Epidermal melanocyte (primary cell): Measurements from ENCODE around the gene FBXL7.

ENCODE experiments used
- DNase-seq: peaks from one replicate; pipeline ENCODE4 v3.0.0; 2011; ENCODE audit warnings: low spot score; ENCODE audit not compliant: insufficient read length

Gene FBXL7

GRCh38 chr5:15577132-15577531, 77.2 kb downstream of the FBXL7 start:
- DNase-seq: no peak

DNA sequence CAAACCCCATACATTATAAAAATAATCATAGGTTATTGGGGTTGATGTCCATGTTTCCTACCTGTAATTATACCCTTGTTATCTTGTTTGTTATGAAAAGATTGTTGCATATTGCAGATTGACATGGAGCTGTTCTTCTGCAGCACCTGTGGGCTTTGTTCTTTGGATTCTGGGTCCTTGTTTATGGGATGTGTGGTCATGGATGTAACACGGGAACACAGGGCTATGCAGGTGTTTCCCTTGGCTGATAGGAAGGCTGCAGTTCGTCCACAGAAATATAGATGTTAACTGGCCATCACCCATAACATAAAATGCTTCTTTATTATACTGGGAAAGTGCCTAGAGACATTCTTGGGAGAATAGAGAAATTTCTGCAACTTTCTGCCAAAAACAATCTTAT, 77.9 kb downstream of the FBXL7 start:
- DNase-seq: no peak

- no peak for DNase-seq
Observed at GRCh38 chr5:15579193-15579990, 79.4 kb downstream of the FBXL7 start.

DNA sequence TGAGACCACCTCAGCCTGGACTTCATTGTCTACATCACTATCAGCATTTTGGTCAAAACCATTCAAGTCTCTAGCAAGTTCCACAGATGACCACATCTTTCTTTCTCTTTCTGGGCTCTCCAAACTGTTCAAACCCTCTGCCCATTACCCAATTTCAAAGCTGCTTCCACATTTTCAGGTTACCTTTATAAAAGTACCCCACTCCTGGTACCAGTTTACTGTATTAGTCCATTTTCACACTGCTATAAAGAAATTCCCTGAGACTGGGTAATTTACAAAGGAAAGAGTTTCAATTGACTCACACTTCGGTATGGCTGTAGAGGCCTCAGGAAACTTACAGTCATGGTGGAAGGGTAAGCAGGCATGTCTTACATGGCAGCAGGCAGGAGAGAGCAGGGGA, 84.5 kb downstream of the FBXL7 start:
- no peak for DNase-seq

- DNase-seq: no peak
Observed at GRCh38 chr5:15585128-15585527, 85.1 kb downstream of the FBXL7 start.

- DNase-seq: no peak
Observed at GRCh38 chr5:15585841-15586591, 86.0 kb downstream of the FBXL7 start.

- no peak for DNase-seq
Observed at GRCh38 chr5:15587916-15588315, 87.9 kb downstream of the FBXL7 start.

GRCh38 chr5:15592728-15593127, 92.7 kb downstream of the FBXL7 start:
- no peak for DNase-seq

DNA sequence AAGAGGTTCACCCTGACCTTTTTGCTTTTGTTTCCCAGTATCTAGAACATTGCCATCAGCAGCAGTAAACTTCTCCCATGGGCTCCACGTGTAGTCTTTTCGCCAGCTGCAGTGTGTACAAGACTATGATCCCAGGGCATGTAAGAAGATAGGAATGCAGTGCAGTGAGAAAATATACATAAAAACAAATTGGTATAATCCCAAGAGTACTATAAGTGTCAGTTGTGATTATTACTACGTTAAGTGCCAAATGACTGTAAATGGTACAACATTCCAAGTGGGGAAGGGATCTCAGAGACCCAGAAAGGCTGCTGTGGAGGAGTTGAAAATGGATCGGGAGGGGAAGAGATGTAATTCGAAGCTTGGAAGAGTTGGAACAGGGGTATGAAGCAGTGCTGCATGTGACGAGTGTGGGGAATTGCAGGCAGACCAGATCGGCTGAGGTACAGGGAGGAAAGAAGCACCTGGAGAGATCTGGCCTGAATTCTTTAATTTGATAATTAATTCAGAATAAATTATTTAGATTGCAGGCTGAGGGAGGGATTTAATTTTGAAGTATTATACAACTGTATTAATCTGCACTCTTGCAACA, 95.1 kb downstream of the FBXL7 start:
- DNase-seq: no peak

DNA sequence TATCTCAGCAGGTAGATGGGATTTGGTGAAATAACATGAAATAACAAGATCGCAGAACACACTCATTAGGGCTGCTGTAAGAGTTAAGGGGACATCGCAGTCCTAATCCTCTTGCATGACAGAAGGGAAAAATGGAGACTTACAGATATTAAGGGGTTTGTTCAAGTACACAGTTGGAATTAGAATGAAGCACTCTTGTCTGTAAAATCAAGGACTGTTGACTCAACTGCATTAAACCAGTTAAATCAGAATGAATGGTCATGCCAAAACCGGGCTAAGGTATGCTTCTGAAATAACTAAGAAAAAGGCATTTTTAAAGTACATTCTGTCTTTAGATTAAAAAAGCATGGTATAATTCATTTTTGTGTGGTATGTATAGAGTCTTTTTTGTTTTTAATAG, 95.9 kb downstream of the FBXL7 start:
- no peak for DNase-seq

GRCh38 chr5:15596936-15597335, 97.0 kb downstream of the FBXL7 start:
- DNase-seq: no peak

DNA sequence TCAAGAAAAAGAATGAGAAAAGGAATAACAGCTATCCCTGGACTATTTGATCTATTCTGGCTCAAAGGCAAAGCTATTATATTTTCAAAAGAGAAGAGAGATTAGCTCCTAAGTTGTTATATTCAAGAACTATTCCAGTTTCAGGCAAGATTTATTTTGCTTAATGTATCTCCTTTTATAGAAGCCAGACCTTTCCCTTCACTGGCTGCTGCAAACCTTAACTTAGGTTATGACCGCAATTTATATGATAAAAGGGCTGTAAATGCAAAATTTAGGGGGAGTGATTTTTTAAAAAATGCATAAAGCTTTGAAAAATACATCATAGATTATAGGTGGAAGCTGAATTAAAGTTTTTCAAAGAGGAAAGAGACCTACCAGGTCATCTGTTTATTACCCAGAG, 97.8 kb downstream of the FBXL7 start:
- no peak for DNase-seq

DNA sequence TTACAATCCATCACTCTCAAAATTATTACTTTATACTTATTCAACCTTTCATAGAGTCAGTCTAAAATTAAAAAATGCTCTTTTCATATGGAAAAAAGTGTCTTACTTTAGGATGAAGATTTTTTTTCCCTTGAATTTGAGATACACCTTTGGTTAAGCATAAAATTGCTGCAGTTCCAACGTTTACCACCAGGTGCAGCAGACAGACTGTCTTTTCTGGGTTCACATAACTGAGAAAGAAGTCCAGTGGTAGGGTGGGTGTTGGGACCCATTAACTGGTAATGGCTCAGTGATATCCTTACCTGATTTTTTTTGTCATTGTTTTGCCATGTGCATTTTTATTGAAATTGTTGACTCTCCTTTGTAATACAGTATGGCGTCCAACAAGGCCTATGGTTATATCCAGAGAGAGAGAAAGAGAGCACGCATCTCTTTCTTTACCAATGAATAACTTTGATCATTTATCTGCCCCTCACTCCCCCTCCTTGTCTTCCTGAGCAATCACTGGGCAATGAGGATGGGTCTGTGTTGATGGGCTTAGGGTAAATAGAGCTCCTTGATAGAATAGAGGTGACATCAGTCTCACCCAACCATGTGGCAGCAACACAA, 98.4 kb downstream of the FBXL7 start:
- DNase-seq: no peak

DNA sequence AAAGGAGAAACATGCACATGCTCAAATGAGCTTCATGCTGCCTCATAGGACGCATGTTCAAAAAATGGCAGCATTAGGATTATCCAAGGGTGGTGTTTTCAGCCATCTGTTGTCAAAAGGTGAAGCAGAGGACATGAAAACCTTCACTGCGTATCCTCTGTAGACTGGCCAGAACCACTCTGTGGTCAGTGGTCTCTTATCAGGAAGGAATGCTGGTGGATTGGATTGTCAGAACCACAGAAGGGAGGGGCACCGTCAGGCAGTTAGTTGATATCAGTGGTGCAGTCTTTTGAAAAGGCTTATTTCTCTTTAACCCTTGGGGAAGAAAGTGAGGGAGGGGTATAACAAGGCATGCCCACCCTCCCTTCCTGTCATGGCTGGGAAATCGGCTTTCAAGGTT, 100.1 kb downstream of the FBXL7 start:
- DNase-seq: no peak

- no peak for DNase-seq
Observed at GRCh38 chr5:15601274-15601673, 101.3 kb downstream of the FBXL7 start.

DNA sequence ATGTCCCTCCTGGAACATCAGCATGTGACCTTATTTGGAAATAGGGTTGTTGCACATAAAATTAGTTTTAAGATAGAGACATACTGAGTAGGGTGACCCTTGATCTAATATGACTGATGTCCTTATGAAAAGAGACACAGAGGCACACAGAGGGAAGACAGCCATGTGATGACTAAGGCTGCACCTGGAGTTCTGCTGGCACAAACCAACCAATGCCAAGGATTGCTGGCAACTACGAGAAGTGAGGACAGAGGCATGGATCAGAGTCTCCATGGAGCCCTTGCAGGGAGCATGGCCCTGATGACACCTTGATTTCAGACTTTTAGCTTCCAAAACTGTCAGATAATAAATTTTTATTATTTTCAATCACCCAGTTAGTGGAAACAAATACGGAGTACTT, 101.9 kb downstream of the FBXL7 start:
- no peak for DNase-seq

GRCh38 chr5:15604986-15605385, 105.0 kb downstream of the FBXL7 start:
- DNase-seq: no peak

- DNase-seq: no peak
Observed at GRCh38 chr5:15606197-15606596, 106.2 kb downstream of the FBXL7 start.

DNA sequence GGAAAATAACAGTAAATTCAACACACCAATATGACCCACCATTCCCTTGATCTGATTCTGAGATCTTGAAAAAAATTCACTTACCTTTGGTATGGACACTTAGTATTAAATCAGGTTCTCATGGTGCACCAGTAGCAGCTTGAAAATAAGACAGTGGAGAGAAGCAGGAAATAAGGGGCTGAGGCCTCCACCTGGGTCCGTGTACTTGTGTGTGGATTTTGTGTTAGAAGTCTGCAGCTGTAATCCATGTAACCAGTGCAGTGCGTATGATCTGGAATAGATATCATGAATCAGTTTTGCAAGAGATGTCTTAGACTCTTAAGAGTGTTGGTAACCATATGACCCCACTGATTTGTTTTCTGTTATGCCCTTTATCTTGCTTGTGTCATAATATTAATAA, 107.1 kb downstream of the FBXL7 start:
- DNase-seq: no peak

DNA sequence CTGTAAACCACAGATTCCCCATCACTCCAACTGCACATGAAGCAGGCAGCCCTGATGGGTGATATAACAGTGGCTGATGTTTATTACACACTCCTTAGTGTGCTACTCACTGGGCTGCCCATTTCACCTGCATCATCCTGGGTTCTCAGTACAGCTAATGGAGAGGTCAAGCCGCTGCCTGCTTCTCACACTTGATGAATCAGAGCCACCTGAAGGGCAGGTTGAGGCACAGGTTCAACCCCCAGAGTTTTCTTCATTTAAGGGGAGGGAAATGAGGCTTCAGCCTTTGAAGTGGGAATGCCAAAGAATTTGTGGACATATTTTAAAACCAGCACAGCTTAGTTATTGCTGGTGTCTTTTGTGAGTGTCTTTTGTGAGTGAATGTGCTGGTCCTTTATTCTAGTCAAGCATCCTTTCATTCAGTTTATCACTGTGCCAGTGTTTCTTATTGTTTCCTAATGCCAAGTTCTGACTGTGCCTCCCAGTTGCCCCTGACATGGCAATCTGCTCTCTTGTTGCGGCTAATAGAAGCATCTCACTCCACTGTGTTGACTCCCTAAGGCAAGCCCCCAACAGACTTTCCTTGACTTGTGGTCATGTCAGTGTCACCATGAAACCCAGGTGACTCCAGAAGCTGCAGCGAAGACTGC, 109.2 kb downstream of the FBXL7 start:
- DNase-seq: no peak

DNA sequence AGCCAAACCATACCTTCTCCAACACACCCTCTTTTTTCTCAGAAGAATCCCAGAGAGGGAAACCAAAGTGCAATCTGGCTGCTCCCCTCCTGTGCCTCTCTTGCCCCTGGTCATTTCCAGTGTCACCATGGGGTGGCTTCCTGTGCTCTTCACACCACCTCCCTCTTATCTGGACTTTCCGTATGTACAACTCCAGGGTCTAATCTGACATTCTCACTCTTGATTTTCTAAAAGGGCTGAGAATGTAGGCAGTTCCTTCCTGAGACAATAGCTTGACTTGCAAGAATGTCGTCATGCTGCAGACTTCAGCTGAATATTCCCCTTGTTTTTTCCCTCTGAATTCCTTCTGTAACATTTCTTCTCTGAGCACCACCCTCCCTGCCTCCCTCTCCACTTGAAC, 110.2 kb downstream of the FBXL7 start:
- no peak for DNase-seq

GRCh38 chr5:15611008-15611407, 111.0 kb downstream of the FBXL7 start:
- DNase-seq: no peak
